Stimulated activated CD4-positive, alpha-beta T cell treated with anti-CD3 and anti-CD28 coated beads, Interleukin-12 subunit alpha, Interleukin-12 subunit beta, amount 100 ng/mL, for 48 hours (primary cell): ENCODE data around the gene DDX5.
"Not testable (repeated sequence)": the region's sequence is repeated elsewhere in the genome, so short reads cannot be mapped to it uniquely, and the experiment has no call there.

Source experiments
- DNase-seq, 3 donors: peaks; one replicate each; pipeline ENCODE4 v3.0.0-alpha.2; 2020; ENCODE audit warnings: low read depth in 2 of 3, low spot score in 1 of 3

DDX5 gene

GRCh38 chr17:64494121-64494520, 12.0 kb downstream of the DDX5 start:
- DNase-seq, result no peak

GRCh38 chr17:64492481-64493109, 13.5 kb downstream of the DDX5 start:
- peak in 1 of 3 donors; percentile 49 for DNase-seq

GRCh38 chr17:64491994-64492393, 14.1 kb downstream of the DDX5 start:
- no peak for DNase-seq

- DNase-seq, result peak; percentile 27 to 35 (median 30)
Observed at GRCh38 chr17:64491034-64491860, 14.8 kb downstream of the DDX5 start.

- DNase-seq, result no peak
Observed at GRCh38 chr17:64488301-64488700, 17.8 kb downstream of the DDX5 start.

- DNase-seq, result no peak
Observed at GRCh38 chr17:64484380-64484779, 21.7 kb downstream of the DDX5 start.

- no peak for DNase-seq
Observed at GRCh38 chr17:64480951-64481350, 25.1 kb downstream of the DDX5 start.

- DNase-seq, result no peak
Observed at GRCh38 chr17:64477849-64478248, 28.2 kb downstream of the DDX5 start.

GRCh38 chr17:64472564-64472963, 33.5 kb downstream of the DDX5 start:
- no peak for DNase-seq

GRCh38 chr17:64471440-64471839, 34.6 kb downstream of the DDX5 start:
- DNase-seq, result no peak

- no peak for DNase-seq
Observed at GRCh38 chr17:64470625-64471024, 35.5 kb downstream of the DDX5 start.

GRCh38 chr17:64466834-64467233, 39.3 kb downstream of the DDX5 start:
- not testable (repeated sequence) for DNase-seq

GRCh38 chr17:64466019-64466735, 39.9 kb downstream of the DDX5 start:
- no peak for DNase-seq

- DNase-seq, result no peak
Observed at GRCh38 chr17:64461788-64462187, 44.3 kb downstream of the DDX5 start.

- DNase-seq, result no peak
Observed at GRCh38 chr17:64460955-64461354, 45.1 kb downstream of the DDX5 start.

- not testable (repeated sequence) for DNase-seq
Observed at GRCh38 chr17:64459818-64460217, 46.3 kb downstream of the DDX5 start.

GRCh38 chr17:64459284-64459747, 46.8 kb downstream of the DDX5 start:
- no peak for DNase-seq

GRCh38 chr17:64458756-64459155, 47.3 kb downstream of the DDX5 start:
- no peak for DNase-seq

GRCh38 chr17:64457156-64457555, 48.9 kb downstream of the DDX5 start:
- DNase-seq, result no peak

- no peak for DNase-seq
Observed at GRCh38 chr17:64455993-64456885, 49.9 kb downstream of the DDX5 start.

- no peak for DNase-seq
Observed at GRCh38 chr17:64449545-64449944, 56.5 kb downstream of the DDX5 start.
